Activated CD8-positive, alpha-beta T cell treated with anti-CD3 and anti-CD28 coated beads for 36 hours (primary cell): ENCODE data around the gene C4B. TPM values are rescaled to one million over a fixed set of nuclear protein-coding genes. Genes with fewer than 3 reads are reported as not detected.
A peak's percentile ranks its signal among the peaks of the same experiment; 100 is the strongest.
"Not testable (repeated sequence)": the region's sequence is repeated elsewhere in the genome, so short reads cannot be mapped to it uniquely, and the experiment has no call there.

Experiments
- ATAC-seq: fragments of 200-7000 bp; cut with Tn5 transposase; one replicate; pipeline ENCODE4 v1.10.0; 2021; ENCODE audit warnings: mild to moderate bottlenecking, moderate library complexity
- CTCF ChIA-PET: fragments of 350-600 bp; sonication (Branson Sonifier 250); formaldehyde crosslinking; loops from one replicate; lab custom pipeline; 2021; ENCODE audit warnings: antibody characterized with exemption; lab: Charles Lee
- POLR2A ChIA-PET: fragments of 350-600 bp; sonication (Branson Sonifier 250); formaldehyde crosslinking; loops from one replicate; lab custom pipeline; 2021; ENCODE audit warnings: antibody characterized with exemption; lab: Charles Lee
- DNase-seq: peaks from one replicate; pipeline ENCODE4 v3.0.0-alpha.2; 2020
- H3K27ac Mint-ChIP-seq: one replicate; pipeline ENCODE4 v1.8.0; 2021; ENCODE audit warnings: mild to moderate bottlenecking, mixed read lengths
- H3K27me3 Mint-ChIP-seq: one replicate; pipeline ENCODE4 v1.8.0; 2021; ENCODE audit warnings: mixed read lengths
- H3K36me3 Mint-ChIP-seq: one replicate; pipeline ENCODE4 v1.8.0; 2021; ENCODE audit warnings: low read depth, mixed read lengths
- H3K4me1 Mint-ChIP-seq: one replicate; pipeline ENCODE4 v1.8.0; 2021; ENCODE audit warnings: low read depth, mixed read lengths
- H3K4me3 Mint-ChIP-seq: one replicate; pipeline ENCODE4 v1.8.0; 2021; ENCODE audit warnings: mild to moderate bottlenecking, moderate library complexity, mixed read lengths
- H3K9me3 Mint-ChIP-seq: one replicate; pipeline ENCODE4 v1.8.0; 2021; ENCODE audit warnings: mixed read lengths
- CTCF ChIP-seq: fragments of 200-600 bp; IDR thresholded peaks from one replicate; pipeline ENCODE4 v1.8.0; 2022; ENCODE audit warnings: antibody characterized with exemption, mild to moderate bottlenecking
- intact Hi-C: fragments of 100-400 bp; cut with micrococcal nuclease; formaldehyde crosslinking; loops from one replicate; pipeline ENCODE4 v1.10.0; 2022
- total RNA-seq, 2 experiments: library from RNA; stranded (reverse); gene quantifications; one replicate each; pipeline ENCODE4 v1.2.3, GENCODE V29; 2021

The C4B gene
- total RNA-seq, 2 experiments from 2014 or later: 2.7 to 3.3 TPM

DNA sequence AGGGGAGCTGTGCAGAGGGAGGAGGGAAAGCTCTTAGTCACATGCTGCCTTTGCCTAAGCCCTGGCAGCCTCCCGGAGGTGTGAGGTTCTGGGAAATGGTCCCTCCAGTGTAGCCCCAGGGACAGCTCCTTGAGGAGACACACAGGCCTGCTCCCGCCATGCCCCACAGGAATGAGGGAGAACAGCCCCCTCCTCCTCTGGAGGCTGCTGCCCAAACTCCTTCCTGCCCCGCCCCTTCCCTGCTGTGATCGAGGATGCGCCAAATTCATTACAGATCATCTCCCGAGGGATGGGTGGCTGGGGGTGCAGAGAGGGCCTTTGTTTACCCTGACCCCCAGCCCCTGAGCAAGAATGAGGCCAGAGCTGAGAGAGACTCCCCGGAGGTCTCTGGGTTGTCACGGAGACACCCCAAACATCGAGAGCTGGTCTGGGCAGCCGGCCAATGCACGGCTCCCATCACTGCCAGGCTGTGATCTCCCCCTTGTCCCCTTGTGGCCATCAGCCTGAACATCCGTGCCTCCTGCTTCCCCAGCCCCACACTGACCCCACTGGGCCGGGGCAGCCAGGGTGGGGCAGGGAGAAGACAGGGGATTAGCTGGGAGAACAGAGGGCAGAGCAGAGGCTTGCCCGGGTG, 32.0 kb downstream of the C4B start:
- no peak overlapping the region for H3K27ac Mint-ChIP-seq

DNA sequence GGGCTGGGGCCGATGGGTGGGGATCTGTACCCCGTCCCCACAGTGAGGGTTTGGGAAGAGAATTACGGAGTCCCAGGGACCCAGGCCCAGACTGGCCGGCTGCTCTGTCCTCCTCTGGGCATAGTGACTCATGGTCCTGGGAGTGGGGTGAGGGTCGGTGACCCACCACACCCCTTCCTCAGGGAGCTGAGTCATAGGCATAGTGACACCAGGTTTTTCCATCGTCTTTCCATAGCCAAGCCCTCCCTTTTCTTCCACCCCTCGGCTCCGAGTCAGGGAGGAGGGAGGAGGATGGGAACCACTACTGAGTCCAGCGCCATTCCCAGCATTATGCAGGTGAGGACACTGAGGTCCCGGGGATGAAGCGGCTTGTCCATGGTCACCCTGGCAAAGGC, 32.5 kb downstream of the C4B start:
- H3K4me3 Mint-ChIP-seq: no peak overlapping the region
- H3K27ac Mint-ChIP-seq: no peak overlapping the region
- no peaks in the 10 kb centered on the region for H3K36me3 Mint-ChIP-seq
- no peak for TF ChIP-seq CTCF
- no peaks in the 10 kb centered on the region for H3K4me1 Mint-ChIP-seq
- H3K9me3 Mint-ChIP-seq: no peaks in the 10 kb centered on the region
- POLR2A ChIA-PET: interaction anchor here (0.7 kb wide), 1 partner anchor 111 kb away, joined by 3 read pairs; no protein-coding TSS in a partner anchor
- ATAC-seq: no peak
- DNase-seq: no peak
- CTCF ChIA-PET: interaction anchor here (1.1 to 1.9 kb wide), 4 partner anchors 16 to 105 kb away, joined by 3 to 7 read pairs (median 4); partner anchors contain the start of gene PRRT1
- intact Hi-C loops: no loop called here
- H3K27me3 Mint-ChIP-seq: peaks cover 3% of the 10 kb centered on the region

More for the DNA sequence above, 32.0 kb downstream of the C4B start:
- Mint-ChIP-seq H3K36me3 (no peaks in the 10 kb centered on the region), H3K4me1 (no peaks in the 10 kb centered on the region), H3K27me3 (peaks cover 3% of the 10 kb centered on the region), H3K4me3 (no peak overlapping the region), H3K9me3 (no peaks in the 10 kb centered on the region)
- TF ChIP-seq CTCF: no peak
- ATAC-seq: no peak
- POLR2A ChIA-PET: interaction anchor here (0.7 to 0.8 kb wide), 2 partner anchors 26 to 110 kb away, joined by 3 read pairs; no protein-coding TSS in a partner anchor
- DNase-seq: no peak
- intact Hi-C loops: no loop called here
- CTCF ChIA-PET: interaction anchor here (0.7 to 1.0 kb wide), 2 partner anchors 8 to 43 kb away, joined by 3 read pairs; no protein-coding TSS in a partner anchor

GRCh38 chr6:32047539-32047854, 32.9 kb downstream of the C4B start:
- H3K4me1 Mint-ChIP-seq: no peaks in the 10 kb centered on the region
- H3K9me3 Mint-ChIP-seq: no peaks in the 10 kb centered on the region
- intact Hi-C loops: no loop called here
- H3K27me3 Mint-ChIP-seq: peaks cover 3% of the 10 kb centered on the region
- no peaks in the 10 kb centered on the region for H3K36me3 Mint-ChIP-seq
- no peak overlapping the region for H3K27ac Mint-ChIP-seq
- no peak overlapping the region for H3K4me3 Mint-ChIP-seq
- DNase-seq (no peak), ATAC-seq (no peak)
- POLR2A ChIA-PET: no interaction called here
- CTCF ChIA-PET: interaction anchor here (0.8 to 1.9 kb wide), 9 partner anchors 16 to 108 kb away, joined by 3 to 7 read pairs (median 3); partner anchors contain the start of gene PRRT1
- TF ChIP-seq CTCF: no peak

DNA sequence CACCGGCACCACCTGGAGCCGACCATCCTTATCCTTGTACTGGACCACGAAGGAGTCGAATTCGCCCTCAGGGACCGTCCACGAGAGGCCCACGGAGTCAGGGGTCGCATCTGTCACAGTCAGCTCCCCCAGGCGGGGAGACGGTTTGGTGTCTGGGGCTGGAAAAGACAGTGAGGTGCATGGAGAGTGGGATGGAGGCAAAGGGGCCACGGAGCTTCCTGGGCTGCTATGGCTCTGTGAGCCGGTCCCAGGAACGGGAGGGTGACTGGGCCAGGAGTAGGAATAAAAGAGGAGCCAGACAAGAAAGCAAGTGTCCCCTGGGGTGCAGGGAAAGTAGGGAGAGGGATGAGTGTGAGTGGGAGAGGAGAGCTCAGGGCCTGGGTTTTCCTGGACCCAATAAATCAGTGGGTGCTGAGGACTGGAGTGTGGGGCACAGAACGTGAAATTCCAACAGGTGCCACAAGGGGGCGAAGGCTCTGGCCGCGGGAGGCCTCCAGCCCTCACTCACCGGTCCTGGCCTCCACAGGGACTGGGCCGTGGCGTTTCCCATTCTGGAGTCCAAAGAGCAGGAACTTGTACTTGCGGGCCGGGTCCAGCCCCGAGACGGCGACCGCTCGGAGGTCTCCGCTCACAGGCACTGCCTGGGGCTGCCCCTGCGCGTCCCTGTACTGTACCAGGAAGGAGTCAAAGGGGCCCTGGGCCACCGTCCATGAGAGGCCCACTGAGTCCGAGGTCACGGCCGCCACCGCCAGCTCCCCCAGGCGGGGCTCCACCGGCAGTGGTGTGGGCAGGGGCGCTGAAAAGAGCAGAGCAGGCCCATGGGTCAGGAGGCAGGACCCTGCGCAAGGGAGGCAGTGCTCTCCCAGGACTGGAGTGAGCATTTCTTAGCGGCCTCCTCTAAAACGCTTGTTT, 33.5 kb downstream of the C4B start:
- peak; percentile 98 for TF ChIP-seq CTCF
- intact Hi-C loops: no loop called here
- Mint-ChIP-seq H3K27me3 (peaks cover 3% of the 10 kb centered on the region), H3K4me3 (no peak overlapping the region), H3K36me3 (no peaks in the 10 kb centered on the region), H3K9me3 (no peaks in the 10 kb centered on the region), H3K4me1 (no peaks in the 10 kb centered on the region), H3K27ac (no peak overlapping the region)
- DNase-seq (peak; percentile 72), ATAC-seq (peak; percentile 91)
- POLR2A ChIA-PET: no interaction called here
- CTCF ChIA-PET: interaction anchor here (0.8 to 1.9 kb wide), 10 partner anchors 15 to 109 kb away, joined by 3 to 7 read pairs (median 3); partner anchors contain the start of gene PRRT1

DNA sequence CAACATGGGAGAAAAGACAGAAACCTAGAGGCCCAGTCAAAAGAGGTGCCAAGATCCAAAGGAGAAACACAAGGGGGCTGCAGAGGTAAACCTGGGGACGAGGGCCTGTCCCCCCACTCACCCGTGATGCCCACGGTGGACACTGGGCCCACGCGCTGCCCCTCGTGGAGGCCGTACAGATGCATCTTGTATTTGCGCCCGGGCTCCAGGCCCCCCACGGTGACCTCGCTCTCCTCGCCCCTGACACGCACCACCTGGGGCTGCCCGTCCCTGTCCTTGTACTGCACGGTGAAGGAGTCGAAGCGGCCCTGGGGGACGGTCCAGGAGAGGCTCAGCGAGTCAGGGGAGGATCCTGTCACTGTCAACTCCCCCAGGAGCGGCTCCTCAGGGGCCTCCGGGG, 34.6 kb downstream of the C4B start:
- ATAC-seq, POLR2A ChIA-PET, H3K4me3 Mint-ChIP-seq, intact Hi-C loops, H3K4me1 Mint-ChIP-seq, H3K27me3 Mint-ChIP-seq, H3K36me3 Mint-ChIP-seq, H3K9me3 Mint-ChIP-seq, DNase-seq, H3K27ac Mint-ChIP-seq: not testable (repeated sequence)
- CTCF ChIA-PET: interaction anchor here (0.8 kb wide), 1 partner anchor 70 kb away, joined by 3 read pairs; no protein-coding TSS in a partner anchor

GRCh38 chr6:32049736-32050135, 35.1 kb downstream of the C4B start:
- ATAC-seq, H3K9me3 Mint-ChIP-seq, CTCF ChIA-PET, H3K4me1 Mint-ChIP-seq, intact Hi-C loops, POLR2A ChIA-PET, H3K27me3 Mint-ChIP-seq, H3K36me3 Mint-ChIP-seq, DNase-seq, H3K4me3 Mint-ChIP-seq, H3K27ac Mint-ChIP-seq: not testable (repeated sequence)
